ENCODE measurements around the gene TOB1. TPM values are rescaled to one million over a fixed set of nuclear protein-coding genes. Genes with fewer than 3 reads are reported as not detected.

TOB1 gene
- total and polyA plus RNA-seq, 9 of the 15 experiments (the other 6 are each of a cell fraction or from before 2014, with no cell fraction given): 4.8 to 63.7 (median 13.2) TPM

DNA sequence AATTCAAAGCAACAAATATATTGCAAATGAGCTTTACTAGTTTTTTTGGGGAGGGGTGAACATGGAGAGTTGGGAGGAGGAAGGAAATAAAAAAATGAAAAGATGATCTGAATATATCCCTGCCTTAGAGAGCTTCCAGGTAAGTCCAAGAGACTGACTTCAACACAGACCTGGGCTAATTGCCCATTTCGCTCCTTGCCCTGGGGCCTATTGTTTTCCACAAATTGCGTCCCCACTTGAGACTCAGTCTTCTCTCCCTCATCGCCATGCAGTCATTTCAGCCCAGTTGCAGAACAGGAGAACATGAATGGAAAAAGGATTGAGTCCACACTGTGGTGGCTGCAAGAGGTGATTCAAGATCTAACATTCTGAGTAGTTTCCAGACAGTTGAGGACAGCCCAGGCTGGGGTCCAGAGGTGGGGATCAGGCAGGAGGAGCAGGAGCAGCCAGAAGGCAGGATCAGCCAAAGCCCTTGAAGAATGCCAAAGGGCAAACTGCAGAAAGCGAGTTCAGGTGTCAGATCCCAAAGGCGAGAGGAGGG lies 21.6 kb upstream of the TOB1 start:
- Histone ChIP-seq H3K27ac (ENCODE audit: extremely low read depth, low read depth, low read length) (no peak overlapping the region), H3K4me2 (ENCODE audit: insufficient read depth, low read length) (no peak overlapping the region), H4K20me1 (replicated peaks; ENCODE audit: control insufficient read depth, insufficient read depth, low read length) (no peaks in the 10 kb centered on the region), H3K9me3 (replicated peaks; ENCODE audit: control insufficient read depth, insufficient read depth, low read depth, low read length) (no peaks in the 10 kb centered on the region), H3K4me3 (no peak overlapping the region), H3K36me3 (ENCODE audit: control insufficient read depth, insufficient read depth, low read length) (no peaks in the 10 kb centered on the region), H3K9me1 (ENCODE audit: control insufficient read depth, insufficient read depth, low read length) (no peaks in the 10 kb centered on the region), H2AFZ (ENCODE audit: low read depth, low read length) (no peak overlapping the region), H3K9ac (ENCODE audit: insufficient read depth in 1 of 2, low read depth in 2 of 2, low read length in 2 of 2) (no peak overlapping the region; a peak in 1 of 4 replicates), H3K27me3 (ENCODE audit: control insufficient read depth in 2 of 2, insufficient read depth in 2 of 2, low read length in 2 of 2) (no peaks in the 10 kb centered on the region), H3K4me1 (replicated peaks in 1 of 2; ENCODE audit: control insufficient read depth in 2 of 2, insufficient read depth in 2 of 2, low read length in 2 of 2) (peaks cover 22 to 24% of the 10 kb centered on the region in 2 experiments; a peak in 4 of 5 replicates), H3K79me2 (ENCODE audit: control insufficient read depth, insufficient read depth, low read length) (no peaks in the 10 kb centered on the region)
- no peak for TF ChIP-seq PRMT5 (CRISPR knock-in tag; IDR thresholded peaks at IDR 0.05)
- in situ Hi-C loops (cut with MboI): no loop called here
- FAIRE-seq: peak; percentile 6
- no peak for ATAC-seq
- intact Hi-C loops (cut with micrococcal nuclease): no loop called here
- BruUV-seq (replicated peaks): no TSS peak
- CTCF ChIA-PET (ENCODE audit: low intra/inter-chr PET ratio): no interaction called here
- POLR2A ChIA-PET: interaction anchor here (0.6 to 2.1 kb wide), 5 partner anchors 9 to 38 kb away, joined by 3 to 16 read pairs (median 4); partner anchors contain the start of gene TOB1
- no peak for DNase-seq (ENCODE audit: extremely low read depth in 1 of 4, low spot score in 3 of 4)
- 45% methylated on average over 5 of the region's 5 CpGs for WGBS (ENCODE audit: insufficient coverage, low coverage, missing lambda C conversion rate)

DNA sequence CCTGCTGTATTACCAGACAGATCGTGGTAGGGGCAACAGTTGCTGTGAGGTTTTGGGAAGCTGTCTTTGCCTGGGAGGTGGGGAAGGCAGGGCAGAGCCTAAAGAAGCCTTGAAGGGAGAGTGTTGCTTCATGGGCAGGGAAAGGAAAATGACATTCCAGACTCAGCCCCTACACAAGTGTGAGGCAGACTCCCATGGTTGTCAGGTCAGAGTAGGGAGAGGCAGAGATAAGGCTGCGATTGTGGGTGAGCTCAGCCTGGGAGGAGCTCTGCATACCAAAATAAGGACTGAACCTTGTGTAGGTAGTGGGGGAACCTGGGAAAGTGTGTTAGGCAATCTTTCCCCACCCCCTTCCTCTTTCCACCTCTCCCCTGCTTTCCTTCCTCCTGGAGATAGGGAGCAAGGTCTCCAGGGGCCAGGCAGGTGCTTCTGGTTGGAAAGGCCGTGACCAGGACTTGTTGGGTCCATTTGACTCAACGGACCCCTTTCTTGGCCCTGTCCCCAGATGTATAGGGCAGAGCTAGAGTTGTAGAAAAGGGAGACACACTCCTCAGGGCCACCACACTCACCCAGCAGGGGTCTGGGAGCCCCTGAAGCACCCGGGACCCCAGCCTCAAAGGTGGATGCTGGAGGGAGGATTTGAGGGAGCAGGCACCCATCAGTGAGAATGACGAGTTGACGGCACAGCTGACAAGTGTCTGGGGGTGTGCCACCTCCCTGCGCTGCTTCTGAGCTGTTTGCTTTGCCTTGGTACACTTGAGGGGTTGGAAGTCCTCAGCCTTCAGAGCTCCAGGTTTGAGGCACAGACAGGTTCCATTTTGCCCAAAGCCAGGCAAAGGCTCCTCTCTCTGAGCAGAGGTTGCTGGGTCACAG lies 18.5 kb upstream of the TOB1 start:
- DNase-seq (ENCODE audit: extremely low read depth in 1 of 4, low spot score in 3 of 4) (peak; percentile 23 to 69 (median 45)), ATAC-seq (peak; percentile 95), FAIRE-seq (peak; percentile 97)
- Histone ChIP-seq H3K4me2 (ENCODE audit: insufficient read depth, low read length) (peak overlapping the region; percentile 68), H3K9me3 (replicated peaks; ENCODE audit: control insufficient read depth, insufficient read depth, low read depth, low read length) (peaks cover 3% of the 10 kb centered on the region), H3K36me3 (ENCODE audit: control insufficient read depth, insufficient read depth, low read length) (no peaks in the 10 kb centered on the region), H2AFZ (ENCODE audit: low read depth, low read length) (peak overlapping the region; percentile 77), H3K27me3 (ENCODE audit: control insufficient read depth in 2 of 2, insufficient read depth in 2 of 2, low read length in 2 of 2) (no peaks in the 10 kb centered on the region), H3K9ac (ENCODE audit: insufficient read depth in 1 of 2, low read depth in 2 of 2, low read length in 2 of 2) (peak overlapping the region; percentile 17 to 41; a peak in 2 of 4 replicates), H3K79me2 (ENCODE audit: control insufficient read depth, insufficient read depth, low read length) (no peaks in the 10 kb centered on the region), H3K27ac (ENCODE audit: extremely low read depth, low read depth, low read length) (peak overlapping the region; percentile 44; the same call in 2 of the 3 replicates), H3K4me1 (replicated peaks in 1 of 2; ENCODE audit: control insufficient read depth in 2 of 2, insufficient read depth in 2 of 2, low read length in 2 of 2) (peaks cover 19 to 23% of the 10 kb centered on the region in 2 experiments; a peak in 4 of 5 replicates), H3K9me1 (ENCODE audit: control insufficient read depth, insufficient read depth, low read length) (no peaks in the 10 kb centered on the region), H4K20me1 (replicated peaks; ENCODE audit: control insufficient read depth, insufficient read depth, low read length) (no peaks in the 10 kb centered on the region), H3K4me3 (no peak overlapping the region)
- intact Hi-C loops (cut with micrococcal nuclease): no loop called here
- WGBS (ENCODE audit: insufficient coverage, low coverage, missing lambda C conversion rate): 38% methylated on average over 8 of the region's 8 CpGs
- no TSS peak for BruUV-seq (replicated peaks)
- POLR2A ChIA-PET: interaction anchor here (0.6 to 3.1 kb wide), 9 partner anchors 11 to 281 kb away, joined by 3 to 48 read pairs (median 4); partner anchors contain the start of gene TOB1
- in situ Hi-C loops (cut with MboI): no loop called here
- CTCF ChIA-PET (ENCODE audit: low intra/inter-chr PET ratio): no interaction called here
- TF ChIP-seq ZNF12 (CRISPR knock-in tag; IDR thresholded peaks at IDR 0.05) (0 out of 2 replicates have a peak, but pooled peaks have one; percentile 29), NR3C1 (CRISPR knock-in tag; IDR thresholded peaks at IDR 0.05) (no peak), HDAC1 (IDR thresholded peaks at IDR 0.05) (0 out of 4 replicates have a peak, but pooled peaks of 1 of the 2 experiments have one; percentile 14)
- TF ChIP-seq, protein P1, sequence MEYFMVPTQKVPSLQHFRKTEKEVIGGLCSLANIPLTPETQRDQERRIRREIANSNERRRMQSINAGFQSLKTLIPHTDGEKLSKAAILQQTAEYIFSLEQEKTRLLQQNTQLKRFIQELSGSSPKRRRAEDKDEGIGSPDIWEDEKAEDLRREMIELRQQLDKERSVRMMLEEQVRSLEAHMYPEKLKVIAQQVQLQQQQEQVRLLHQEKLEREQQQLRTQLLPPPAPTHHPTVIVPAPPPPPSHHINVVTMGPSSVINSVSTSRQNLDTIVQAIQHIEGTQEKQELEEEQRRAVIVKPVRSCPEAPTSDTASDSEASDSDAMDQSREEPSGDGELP (CRISPR knock-in tag; IDR thresholded peaks at IDR 0.05; ENCODE audit: borderline replicate concordance): 0 out of 2 replicates have a peak, but pooled peaks have one; percentile 7

Measured in K562 (cell line).